HEK293 (cell line): ENCODE data around the gene SLC35A2.

Source experiments
- CTCF ChIA-PET: fragments of 350-600 bp; formaldehyde crosslinking; extraction: SDS; loops from one replicate; lab custom pipeline; 2021; ENCODE audit warnings: antibody characterized with exemption; lab: Yijun Ruan, JAX
- POLR2A ChIA-PET: fragments of 300-600 bp; formaldehyde crosslinking; extraction: SDS; loops from one replicate; lab custom pipeline; 2020; ENCODE audit warnings: antibody characterized with exemption, inconsistent platforms; lab: Yijun Ruan, JAX
- H3K27ac ChIP-seq: fragments of 200-500 bp; sonication (Bioruptor generic); 2 replicates; pipeline ENCODE4 v1.5.1; 2014; ENCODE audit warnings: low read depth, low read length, control low read depth, inconsistent platforms; ENCODE audit errors: extremely low read depth
- H3K36me3 ChIP-seq, 2 experiments: fragments of 200-500 bp in 1 of 2; sonication (Bioruptor generic) in 1 of 2; 1 replicate in 1 of 2; 2 replicates in 1 of 2; pipeline ENCODE4 v1.5.1; 2014 to 2017; ENCODE audit warnings: inconsistent platforms in 2 of 2, low read length in 2 of 2; ENCODE audit not compliant: control insufficient read depth in 2 of 2, insufficient read depth in 1 of 2
- H3K4me1 ChIP-seq: fragments of 200-500 bp; sonication (Bioruptor generic); 2 replicates; pipeline ENCODE4 v1.5.1; 2014; ENCODE audit warnings: mild to moderate bottlenecking, low read length, inconsistent platforms; ENCODE audit not compliant: control insufficient read depth, insufficient read depth
- H3K4me3 ChIP-seq: 2 replicates; pipeline ENCODE4 v1.5.1; 2011; ENCODE audit warnings: low read depth, mild to moderate bottlenecking, control low read depth, low read length, moderate library complexity
- H3K9me3 ChIP-seq: fragments of 200-500 bp; sonication (Bioruptor generic); 2 replicates; pipeline ENCODE4 v1.5.1; 2014; ENCODE audit warnings: low read depth, low read length, inconsistent platforms; ENCODE audit not compliant: control insufficient read depth, insufficient read depth
- EGR2 ChIP-seq: fragments of 450-650 bp; formaldehyde crosslinking; IDR thresholded peaks from 2 replicates; pipeline ENCODE4 v1.5.1; 2016; ENCODE audit warnings: low read depth, missing biosample characterization, missing genetic modification characterization
- OSR2 ChIP-seq: fragments of 450-650 bp; formaldehyde crosslinking; IDR thresholded peaks from 2 replicates; pipeline ENCODE4 v1.5.1; 2016; ENCODE audit warnings: missing biosample characterization, missing genetic modification characterization
- SP2 ChIP-seq: fragments of 450-650 bp; formaldehyde crosslinking; IDR thresholded peaks from 2 replicates; pipeline ENCODE4 v1.5.1; 2016; ENCODE audit warnings: missing biosample characterization, missing genetic modification characterization
- SP7 ChIP-seq: fragments of 450-650 bp; formaldehyde crosslinking; IDR thresholded peaks from 2 replicates; pipeline ENCODE4 v1.5.1; 2016; ENCODE audit warnings: missing biosample characterization, missing genetic modification characterization
- TSHZ1 ChIP-seq: fragments of 450-650 bp; formaldehyde crosslinking; IDR thresholded peaks from 2 replicates; pipeline ENCODE4 v1.5.1; 2016; ENCODE audit warnings: missing biosample characterization, missing genetic modification characterization, borderline replicate concordance
- YY2 ChIP-seq: fragments of 450-650 bp; formaldehyde crosslinking; IDR thresholded peaks from 2 replicates; pipeline ENCODE4 v1.5.1; 2016; ENCODE audit warnings: missing biosample characterization, missing genetic modification characterization
- ZBTB17 ChIP-seq: fragments of 450-650 bp; formaldehyde crosslinking; IDR thresholded peaks from 2 replicates; pipeline ENCODE4 v1.5.1; 2016; ENCODE audit warnings: missing biosample characterization, missing genetic modification characterization
- ZBTB8A ChIP-seq: fragments of 450-650 bp; formaldehyde crosslinking; IDR thresholded peaks from 2 replicates; pipeline ENCODE4 v1.5.1; 2016; ENCODE audit warnings: missing biosample characterization, missing genetic modification characterization
- ZFHX2 ChIP-seq: fragments of 450-650 bp; formaldehyde crosslinking; conservative IDR thresholded peaks from 2 replicates; pipeline ENCODE4 v1.5.1; 2016; ENCODE audit warnings: missing biosample characterization, missing genetic modification characterization
- ZNF10 ChIP-seq: fragments of 450-650 bp; formaldehyde crosslinking; IDR thresholded peaks from 2 replicates; pipeline ENCODE4 v1.5.1; 2017; ENCODE audit warnings: missing biosample characterization, missing genetic modification characterization
- ZNF501 ChIP-seq: fragments of 450-650 bp; formaldehyde crosslinking; IDR thresholded peaks from 2 replicates; pipeline ENCODE4 v1.5.1; 2016; ENCODE audit warnings: missing biosample characterization, missing genetic modification characterization
- ZNF654 ChIP-seq: fragments of 450-650 bp; formaldehyde crosslinking; IDR thresholded peaks from 2 replicates; pipeline ENCODE4 v1.5.1; 2016; ENCODE audit warnings: low read depth, missing biosample characterization, missing genetic modification characterization
- ZNF704 ChIP-seq: fragments of 450-650 bp; formaldehyde crosslinking; IDR thresholded peaks from 2 replicates; pipeline ENCODE4 v1.5.1; 2016; ENCODE audit warnings: missing biosample characterization, missing genetic modification characterization
- TF ChIP-seq, protein P1 (sequence below): fragments of 450-650 bp; formaldehyde crosslinking; IDR thresholded peaks from 2 replicates; pipeline ENCODE4 v1.5.1; 2017; ENCODE audit warnings: missing biosample characterization, missing genetic modification characterization
- TF ChIP-seq, protein P2 (sequence below): fragments of 450-650 bp; formaldehyde crosslinking; IDR thresholded peaks from 2 replicates; pipeline ENCODE4 v1.5.1; 2016; ENCODE audit warnings: missing biosample characterization, missing genetic modification characterization
- TF ChIP-seq, protein P3 (sequence below): fragments of 450-650 bp; formaldehyde crosslinking; IDR thresholded peaks from 2 replicates; pipeline ENCODE4 v1.5.1; 2017; ENCODE audit warnings: missing biosample characterization, missing genetic modification characterization

Gene SLC35A2

GRCh38 chrX:48918643-48919340, 7.3 kb upstream of the SLC35A2 start, which contains the start of gene PIM2 (continued):
- 0 out of 2 replicates have a peak, but pooled peaks have one; percentile 25 for TF ChIP-seq YY2
- TF ChIP-seq EGR2, result peak; percentile 80
- TF ChIP-seq ZNF10, result no peak
- TF ChIP-seq ZBTB17 (tag by site-specific recombination), result peak; percentile 48
- 0 out of 2 replicates have a peak, but pooled peaks have one; percentile 67 for TF ChIP-seq ZNF501
- TF ChIP-seq OSR2 (tag by site-specific recombination), result peak; percentile 64
- TF ChIP-seq ZNF654 (tag by site-specific recombination), result no peak
- TF ChIP-seq, protein P1, sequence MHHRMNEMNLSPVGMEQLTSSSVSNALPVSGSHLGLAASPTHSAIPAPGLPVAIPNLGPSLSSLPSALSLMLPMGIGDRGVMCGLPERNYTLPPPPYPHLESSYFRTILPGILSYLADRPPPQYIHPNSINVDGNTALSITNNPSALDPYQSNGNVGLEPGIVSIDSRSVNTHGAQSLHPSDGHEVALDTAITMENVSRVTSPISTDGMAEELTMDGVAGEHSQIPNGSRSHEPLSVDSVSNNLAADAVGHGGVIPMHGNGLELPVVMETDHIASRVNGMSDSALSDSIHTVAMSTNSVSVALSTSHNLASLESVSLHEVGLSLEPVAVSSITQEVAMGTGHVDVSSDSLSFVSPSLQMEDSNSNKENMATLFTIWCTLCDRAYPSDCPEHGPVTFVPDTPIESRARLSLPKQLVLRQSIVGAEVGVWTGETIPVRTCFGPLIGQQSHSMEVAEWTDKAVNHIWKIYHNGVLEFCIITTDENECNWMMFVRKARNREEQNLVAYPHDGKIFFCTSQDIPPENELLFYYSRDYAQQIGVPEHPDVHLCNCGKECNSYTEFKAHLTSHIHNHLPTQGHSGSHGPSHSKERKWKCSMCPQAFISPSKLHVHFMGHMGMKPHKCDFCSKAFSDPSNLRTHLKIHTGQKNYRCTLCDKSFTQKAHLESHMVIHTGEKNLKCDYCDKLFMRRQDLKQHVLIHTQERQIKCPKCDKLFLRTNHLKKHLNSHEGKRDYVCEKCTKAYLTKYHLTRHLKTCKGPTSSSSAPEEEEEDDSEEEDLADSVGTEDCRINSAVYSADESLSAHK, result peak; percentile 92
- TF ChIP-seq SP2 (tag by site-specific recombination), result peak; percentile 72
- peak; percentile 89 for TF ChIP-seq ZFHX2 (tag by site-specific recombination)
- TF ChIP-seq ZBTB8A (tag by site-specific recombination), result peak; percentile 87
- TF ChIP-seq, protein P2, sequence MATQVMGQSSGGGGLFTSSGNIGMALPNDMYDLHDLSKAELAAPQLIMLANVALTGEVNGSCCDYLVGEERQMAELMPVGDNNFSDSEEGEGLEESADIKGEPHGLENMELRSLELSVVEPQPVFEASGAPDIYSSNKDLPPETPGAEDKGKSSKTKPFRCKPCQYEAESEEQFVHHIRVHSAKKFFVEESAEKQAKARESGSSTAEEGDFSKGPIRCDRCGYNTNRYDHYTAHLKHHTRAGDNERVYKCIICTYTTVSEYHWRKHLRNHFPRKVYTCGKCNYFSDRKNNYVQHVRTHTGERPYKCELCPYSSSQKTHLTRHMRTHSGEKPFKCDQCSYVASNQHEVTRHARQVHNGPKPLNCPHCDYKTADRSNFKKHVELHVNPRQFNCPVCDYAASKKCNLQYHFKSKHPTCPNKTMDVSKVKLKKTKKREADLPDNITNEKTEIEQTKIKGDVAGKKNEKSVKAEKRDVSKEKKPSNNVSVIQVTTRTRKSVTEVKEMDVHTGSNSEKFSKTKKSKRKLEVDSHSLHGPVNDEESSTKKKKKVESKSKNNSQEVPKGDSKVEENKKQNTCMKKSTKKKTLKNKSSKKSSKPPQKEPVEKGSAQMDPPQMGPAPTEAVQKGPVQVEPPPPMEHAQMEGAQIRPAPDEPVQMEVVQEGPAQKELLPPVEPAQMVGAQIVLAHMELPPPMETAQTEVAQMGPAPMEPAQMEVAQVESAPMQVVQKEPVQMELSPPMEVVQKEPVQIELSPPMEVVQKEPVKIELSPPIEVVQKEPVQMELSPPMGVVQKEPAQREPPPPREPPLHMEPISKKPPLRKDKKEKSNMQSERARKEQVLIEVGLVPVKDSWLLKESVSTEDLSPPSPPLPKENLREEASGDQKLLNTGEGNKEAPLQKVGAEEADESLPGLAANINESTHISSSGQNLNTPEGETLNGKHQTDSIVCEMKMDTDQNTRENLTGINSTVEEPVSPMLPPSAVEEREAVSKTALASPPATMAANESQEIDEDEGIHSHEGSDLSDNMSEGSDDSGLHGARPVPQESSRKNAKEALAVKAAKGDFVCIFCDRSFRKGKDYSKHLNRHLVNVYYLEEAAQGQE, result 0 out of 2 replicates have a peak, but pooled peaks have one; percentile 23
- 0 out of 2 replicates have a peak, but pooled peaks have one; percentile 43 for TF ChIP-seq SP7 (tag by site-specific recombination)
- TF ChIP-seq TSHZ1 (tag by site-specific recombination), result no peak

GRCh38 chrX:48918301-48918642, 6.8 kb upstream of the SLC35A2 start:
- 0 out of 2 replicates have a peak, but pooled peaks cover 3% of the 10 kb centered on the region for H3K4me1 ChIP-seq
- H3K4me3 ChIP-seq, result peak overlapping the region; percentile 60
- H3K9me3 ChIP-seq, result no peaks in the 10 kb centered on the region
- TF ChIP-seq, protein P3, sequence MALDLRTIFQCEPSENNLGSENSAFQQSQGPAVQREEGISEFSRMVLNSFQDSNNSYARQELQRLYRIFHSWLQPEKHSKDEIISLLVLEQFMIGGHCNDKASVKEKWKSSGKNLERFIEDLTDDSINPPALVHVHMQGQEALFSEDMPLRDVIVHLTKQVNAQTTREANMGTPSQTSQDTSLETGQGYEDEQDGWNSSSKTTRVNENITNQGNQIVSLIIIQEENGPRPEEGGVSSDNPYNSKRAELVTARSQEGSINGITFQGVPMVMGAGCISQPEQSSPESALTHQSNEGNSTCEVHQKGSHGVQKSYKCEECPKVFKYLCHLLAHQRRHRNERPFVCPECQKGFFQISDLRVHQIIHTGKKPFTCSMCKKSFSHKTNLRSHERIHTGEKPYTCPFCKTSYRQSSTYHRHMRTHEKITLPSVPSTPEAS (tag by site-specific recombination), result peak; percentile 76
- no peak for TF ChIP-seq ZNF704 (tag by site-specific recombination)
- TF ChIP-seq, all 188 proteins: peak for 1
- Histone ChIP-seq H3K36me3 (peaks cover 0 to 48% of the 10 kb centered on the region in 2 experiments; a peak in 2 of 3 replicates), H3K27ac (peak overlapping the region; percentile 58)
- ChIA-PET POLR2A (no interaction called here), CTCF (interaction anchor here (0.7 kb wide), 1 partner anchor 238 kb away, joined by 5 read pairs; no protein-coding TSS in a partner anchor)
